CD4-positive, alpha-beta memory T cell (primary cell): ENCODE results near the gene COPS9. TPM values are rescaled to one million over a fixed set of nuclear protein-coding genes. Genes with fewer than 3 reads are reported as not detected.

ENCODE experiments used
- CTCF ChIA-PET: fragments of 350-600 bp; sonication (Branson Sonifier 250); formaldehyde crosslinking; loops from one replicate; lab custom pipeline; 2021; ENCODE audit warnings: inconsistent platforms; ENCODE audit not compliant: partially characterized antibody; lab: Charles Lee
- POLR2A ChIA-PET: fragments of 350-600 bp; sonication (Branson Sonifier 250); formaldehyde crosslinking; loops from one replicate; lab custom pipeline; 2021; ENCODE audit not compliant: partially characterized antibody; lab: Charles Lee
- DNase-seq, 5 donors: peaks; one replicate each; pipeline versions ENCODE4 v3.0.0 to v3.0.0-alpha.2; 2020 to 2022; ENCODE audit warnings: mixed read lengths in 1 of 5
- H3K27ac ChIP-seq: one replicate; pipeline ENCODE4 v1.7.0; 2013; ENCODE audit warnings: low read depth, low read length
- H3K27me3 ChIP-seq: 2 replicates; pipeline ENCODE4 v1.7.0; 2013; ENCODE audit warnings: mild to moderate bottlenecking, low read length, moderate library complexity; ENCODE audit not compliant: insufficient read depth
- H3K36me3 ChIP-seq: 2 replicates; pipeline ENCODE4 v1.7.0; 2013; ENCODE audit warnings: mild to moderate bottlenecking, low read length, moderate library complexity; ENCODE audit not compliant: insufficient read depth
- H3K4me1 ChIP-seq: 2 replicates; pipeline ENCODE4 v1.7.0; 2013; ENCODE audit warnings: mild to moderate bottlenecking, low read length, moderate library complexity; ENCODE audit not compliant: insufficient read depth
- H3K4me3 ChIP-seq, 2 donors: one replicate each; pipeline ENCODE4 v1.7.0; 2013; ENCODE audit warnings: low read length in 2 of 2, mild to moderate bottlenecking in 1 of 2
- H3K9me3 ChIP-seq, 2 donors: one replicate each; pipeline ENCODE4 v1.7.0; 2013; ENCODE audit warnings: low read length in 2 of 2, control low read depth in 1 of 2; ENCODE audit not compliant: control insufficient read depth in 1 of 2
- H3K27ac Mint-ChIP-seq, 7 donors: one replicate each; pipeline ENCODE4 v1.8.0; 2020 to 2021; ENCODE audit warnings: mixed read lengths in 7 of 7, mild to moderate bottlenecking in 6 of 7, inconsistent platforms in 3 of 7, moderate library complexity in 3 of 7
- H3K27me3 Mint-ChIP-seq, 2 donors: one replicate each; pipeline ENCODE4 v1.8.0; 2020 to 2021; ENCODE audit warnings: mixed read lengths in 2 of 2
- H3K36me3 Mint-ChIP-seq, 2 donors: one replicate each; pipeline ENCODE4 v1.8.0; 2020 to 2021; ENCODE audit warnings: mixed read lengths in 2 of 2, inconsistent platforms in 1 of 2, mild to moderate bottlenecking in 1 of 2
- H3K4me1 Mint-ChIP-seq, 4 donors: one replicate each; pipeline ENCODE4 v1.8.0; 2020 to 2021; ENCODE audit warnings: mixed read lengths in 4 of 4, mild to moderate bottlenecking in 1 of 4
- H3K4me3 Mint-ChIP-seq, 8 donors: one replicate each; pipeline ENCODE4 v1.8.0; 2020 to 2021; ENCODE audit warnings: mixed read lengths in 8 of 8, mild to moderate bottlenecking in 7 of 8, moderate library complexity in 6 of 8, inconsistent platforms in 3 of 8
- H3K9me3 Mint-ChIP-seq, 8 donors: one replicate each; pipeline ENCODE4 v1.8.0; 2020 to 2021; ENCODE audit warnings: mixed read lengths in 8 of 8, mild to moderate bottlenecking in 5 of 8, inconsistent platforms in 3 of 8, moderate library complexity in 1 of 8
- intact Hi-C: fragments of 100-400 bp; cut with micrococcal nuclease; formaldehyde crosslinking; loops from one replicate; pipeline ENCODE4 v1.15.1; 2023
- polyA plus RNA-seq, 2 donors: library from polyadenylated mRNA; unstranded; fragments of 300-500 nt; fragmentation: Illumina TruSeq; gene quantifications; one replicate each; pipeline ENCODE4 v1.2.3, GENCODE V29; 2021
- total RNA-seq, 2 experiments: library from RNA; stranded (reverse); gene quantifications; one replicate each; pipeline ENCODE4 v1.2.3, GENCODE V29; 2021

COPS9 gene
- total and polyA plus RNA-seq, 4 experiments from 2014 or later, result 82.2 to 335 (median 195) TPM

GRCh38 chr2:240146627-240147278, 10.6 kb upstream of the COPS9 start:
- peaks cover 0 to 8% (median 2%) of the 10 kb centered on the region in 4 donors for H3K4me1 Mint-ChIP-seq
- H3K27me3 ChIP-seq, result peaks cover 4% of the 10 kb centered on the region

GRCh38 chr2:240146141-240146561, 10.0 kb upstream of the COPS9 start:
- ChIA-PET POLR2A (no interaction called here), CTCF (interaction anchor here (1.1 to 8.8 kb wide), 3 partner anchors 80 to 121 kb away, joined by 3 to 149 read pairs (median 6); no protein-coding TSS in a partner anchor)
- no peak for DNase-seq
- Histone ChIP-seq H3K27ac (no peak overlapping the region), H3K36me3 (no peaks in the 10 kb centered on the region), H3K4me1 (no peaks in the 10 kb centered on the region), H3K27me3 (peaks cover 4% of the 10 kb centered on the region), H3K4me3 (no peak overlapping the region), H3K9me3 (no peaks in the 10 kb centered on the region)
- no peaks in the 10 kb centered on the region for H3K36me3 Mint-ChIP-seq
- H3K27ac Mint-ChIP-seq, result no peak overlapping the region
- no peak overlapping the region for H3K4me3 Mint-ChIP-seq
- H3K27me3 Mint-ChIP-seq, result peaks cover 2 to 11% of the 10 kb centered on the region in 2 donors
- intact Hi-C loops, result no loop called here
- H3K9me3 Mint-ChIP-seq, result peaks cover 0 to 1% (median 0%) of the 10 kb centered on the region in 8 donors
- H3K4me1 Mint-ChIP-seq, result peaks cover 0 to 8% (median 2%) of the 10 kb centered on the region in 4 donors

More at GRCh38 chr2:240146627-240147278, 10.6 kb upstream of the COPS9 start:
- intact Hi-C loops, result no loop called here
- H3K4me1 ChIP-seq, result no peaks in the 10 kb centered on the region
- H3K36me3 ChIP-seq, result no peaks in the 10 kb centered on the region
- H3K27me3 Mint-ChIP-seq, result peaks cover 2 to 14% of the 10 kb centered on the region in 2 donors
- no peak overlapping the region for H3K27ac ChIP-seq
- H3K27ac Mint-ChIP-seq, result peak overlapping the region in 1 of 7 donors; percentile 80
- POLR2A ChIA-PET, result no interaction called here
- H3K4me3 ChIP-seq, result no peak overlapping the region
- H3K9me3 Mint-ChIP-seq, result peaks cover 0 to 1% (median 0%) of the 10 kb centered on the region in 8 donors
- no peak for DNase-seq
- H3K36me3 Mint-ChIP-seq, result no peaks in the 10 kb centered on the region
- CTCF ChIA-PET, result interaction anchor here (1.1 to 8.8 kb wide), 2 partner anchors 87 to 121 kb away, joined by 3 to 149 read pairs; no protein-coding TSS in a partner anchor
- no peak overlapping the region for H3K4me3 Mint-ChIP-seq
- no peaks in the 10 kb centered on the region for H3K9me3 ChIP-seq

DNA sequence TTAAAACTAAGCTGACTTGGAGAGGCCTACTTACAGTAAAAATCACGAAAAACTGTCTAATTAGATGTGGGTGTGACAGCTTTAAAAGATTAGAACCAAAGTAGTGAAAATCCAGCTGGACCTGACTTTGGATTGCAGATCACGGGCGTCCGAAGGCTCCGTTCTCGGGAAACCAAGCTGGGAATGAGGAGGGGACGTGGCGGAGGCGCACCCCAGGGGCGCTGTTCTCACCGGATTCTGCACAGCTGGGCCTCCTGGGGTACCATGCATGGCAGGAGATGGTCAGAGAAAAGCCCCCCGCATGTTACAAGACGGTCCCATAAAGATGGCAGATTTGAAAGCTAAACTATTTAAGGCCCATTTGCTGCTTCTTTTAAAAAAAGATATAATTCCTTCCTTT, 9.4 kb upstream of the COPS9 start:
- no peaks in the 10 kb centered on the region for H3K36me3 Mint-ChIP-seq
- H3K9me3 ChIP-seq, result no peaks in the 10 kb centered on the region
- no peaks in the 10 kb centered on the region for H3K4me1 ChIP-seq
- intact Hi-C loops, result no loop called here
- peaks cover 4% of the 10 kb centered on the region for H3K27me3 ChIP-seq
- H3K9me3 Mint-ChIP-seq, result peaks cover 0 to 1% (median 0%) of the 10 kb centered on the region in 8 donors
- no peak overlapping the region for H3K4me3 ChIP-seq
- CTCF ChIA-PET, result interaction anchor here (0.7 to 8.8 kb wide), 6 partner anchors 11 to 1112 kb away, joined by 3 to 149 read pairs (median 5); no protein-coding TSS in a partner anchor
- H3K27ac ChIP-seq, result no peak overlapping the region
- DNase-seq, result no peak
- peaks cover 0 to 8% (median 2%) of the 10 kb centered on the region in 4 donors for H3K4me1 Mint-ChIP-seq
- no peaks in the 10 kb centered on the region for H3K36me3 ChIP-seq
- no peak overlapping the region for H3K27ac Mint-ChIP-seq
- H3K27me3 Mint-ChIP-seq, result peaks cover 2 to 11% of the 10 kb centered on the region in 2 donors
- no peak overlapping the region for H3K4me3 Mint-ChIP-seq
- POLR2A ChIA-PET, result no interaction called here

DNA sequence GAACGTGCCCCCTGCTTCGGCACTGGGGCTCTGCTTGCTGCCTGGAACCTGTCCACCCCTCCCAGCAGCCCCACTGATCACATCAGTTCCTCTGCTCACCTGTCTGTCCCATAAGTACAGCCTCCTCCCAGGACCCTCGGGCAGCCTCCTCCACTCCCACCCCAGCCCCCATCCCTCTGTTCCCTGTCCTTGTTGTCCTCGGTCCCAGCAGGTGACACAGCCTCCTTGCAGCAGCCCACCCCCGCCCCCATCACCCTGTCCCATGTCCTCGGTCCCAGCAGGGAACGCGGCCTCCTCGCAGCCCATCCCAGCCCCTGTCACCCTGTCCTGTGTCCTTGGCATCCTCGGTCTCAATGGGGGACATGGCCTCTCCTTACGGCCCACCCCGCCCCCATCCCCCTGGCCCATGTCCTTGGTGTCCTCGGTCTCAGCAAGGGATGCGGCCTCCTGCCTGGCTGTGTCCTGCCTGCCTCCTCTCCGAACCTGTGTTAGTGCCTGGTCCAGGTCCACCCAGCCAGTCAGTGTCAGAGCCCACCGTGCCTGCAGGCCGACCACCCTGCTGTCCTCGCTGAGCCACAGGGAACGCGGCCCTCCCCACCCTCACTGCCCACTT, 8.7 kb upstream of the COPS9 start:
- H3K36me3 ChIP-seq, result no peaks in the 10 kb centered on the region
- peaks cover 0 to 8% of the 10 kb centered on the region in 2 donors for H3K27me3 Mint-ChIP-seq
- H3K27ac Mint-ChIP-seq, result no peak overlapping the region
- peaks cover 0 to 1% (median 0%) of the 10 kb centered on the region in 8 donors for H3K9me3 Mint-ChIP-seq
- H3K27me3 ChIP-seq, result peaks cover 4% of the 10 kb centered on the region
- H3K36me3 Mint-ChIP-seq, result no peaks in the 10 kb centered on the region
- ChIA-PET CTCF (interaction anchor here (0.7 to 8.8 kb wide), 12 partner anchors 10 to 1111 kb away, joined by 3 to 149 read pairs (median 5); no protein-coding TSS in a partner anchor), POLR2A (interaction anchor here (1.2 kb wide), 1 partner anchor 210 kb away, joined by 3 read pairs; no protein-coding TSS in a partner anchor)
- intact Hi-C loops, result loop anchor here (5.0 kb wide), 3 partner anchors 212 to 1422 kb away; no protein-coding TSS in a partner anchor
- DNase-seq, result no peak
- H3K4me1 Mint-ChIP-seq, result peaks cover 0 to 8% (median under 1%) of the 10 kb centered on the region in 4 donors
- no peaks in the 10 kb centered on the region for H3K9me3 ChIP-seq
- no peak overlapping the region for H3K4me3 ChIP-seq
- H3K27ac ChIP-seq, result no peak overlapping the region
- H3K4me3 Mint-ChIP-seq, result no peak overlapping the region
- no peaks in the 10 kb centered on the region for H3K4me1 ChIP-seq

DNA sequence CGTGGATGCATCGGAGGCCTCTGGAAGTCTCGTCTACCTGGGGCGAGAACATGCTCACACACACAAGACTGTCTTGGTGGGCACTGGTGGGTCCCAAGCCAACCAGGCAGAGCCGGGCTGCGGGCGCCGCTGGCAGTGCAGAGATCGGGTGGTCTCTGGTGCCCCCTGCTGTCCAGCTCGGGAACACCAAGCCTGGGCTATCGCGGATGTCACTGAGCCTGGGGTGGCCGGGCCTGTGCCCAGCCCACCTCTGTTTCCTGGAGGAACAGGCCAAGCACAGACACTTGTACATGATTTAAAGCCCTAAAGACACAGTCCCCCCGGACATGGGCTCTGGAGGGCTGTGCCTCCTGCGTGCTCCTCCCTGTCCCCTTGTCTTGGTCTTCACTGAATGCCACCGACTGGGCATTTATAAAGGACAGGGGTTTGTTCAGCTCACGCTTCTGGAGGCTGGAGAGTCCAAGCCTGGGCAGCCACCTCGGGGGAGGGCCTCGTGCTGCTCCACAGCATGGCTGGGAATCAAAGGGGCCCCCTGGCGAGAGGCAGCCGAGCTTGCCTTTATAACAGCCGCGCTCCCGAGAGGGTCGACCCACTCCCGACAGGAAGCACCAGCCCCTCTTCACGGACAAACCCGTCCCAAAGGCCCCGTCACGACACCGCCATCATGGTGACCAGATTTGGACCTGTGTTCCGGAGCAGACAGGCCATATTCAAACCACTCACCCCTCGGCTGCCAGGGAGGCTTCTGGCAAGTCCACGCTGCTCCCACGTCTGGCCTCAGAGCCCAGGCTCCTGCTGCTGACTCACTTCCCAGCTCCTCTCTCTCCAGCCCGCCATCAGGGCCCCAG, 7.9 kb upstream of the COPS9 start:
- peak overlapping the region in 1 of 8 donors; percentile 17 for H3K4me3 Mint-ChIP-seq
- H3K27ac Mint-ChIP-seq, result no peak overlapping the region
- Histone ChIP-seq H3K4me1 (no peaks in the 10 kb centered on the region), H3K4me3 (no peak overlapping the region), H3K27me3 (no peaks in the 10 kb centered on the region), H3K36me3 (no peaks in the 10 kb centered on the region), H3K9me3 (no peaks in the 10 kb centered on the region), H3K27ac (no peak overlapping the region)
- ChIA-PET CTCF (interaction anchor here (0.9 to 8.8 kb wide), 15 partner anchors 9 to 1110 kb away, joined by 3 to 149 read pairs (median 4); no protein-coding TSS in a partner anchor), POLR2A (interaction anchor here (1.0 to 1.3 kb wide), 3 partner anchors 10 to 209 kb away, joined by 3 to 4 read pairs (median 3); no protein-coding TSS in a partner anchor)
- peaks cover 0 to 8% of the 10 kb centered on the region in 2 donors for H3K27me3 Mint-ChIP-seq
- peak; percentile 70 to 79 (median 74) for DNase-seq
- H3K9me3 Mint-ChIP-seq, result peaks cover 0 to 1% (median 0%) of the 10 kb centered on the region in 8 donors
- no peaks in the 10 kb centered on the region for H3K36me3 Mint-ChIP-seq
- intact Hi-C loops, result loop anchor here (5.0 kb wide), 3 partner anchors 212 to 1422 kb away; no protein-coding TSS in a partner anchor
- peaks cover 0 to 8% (median under 1%) of the 10 kb centered on the region in 4 donors for H3K4me1 Mint-ChIP-seq

DNA sequence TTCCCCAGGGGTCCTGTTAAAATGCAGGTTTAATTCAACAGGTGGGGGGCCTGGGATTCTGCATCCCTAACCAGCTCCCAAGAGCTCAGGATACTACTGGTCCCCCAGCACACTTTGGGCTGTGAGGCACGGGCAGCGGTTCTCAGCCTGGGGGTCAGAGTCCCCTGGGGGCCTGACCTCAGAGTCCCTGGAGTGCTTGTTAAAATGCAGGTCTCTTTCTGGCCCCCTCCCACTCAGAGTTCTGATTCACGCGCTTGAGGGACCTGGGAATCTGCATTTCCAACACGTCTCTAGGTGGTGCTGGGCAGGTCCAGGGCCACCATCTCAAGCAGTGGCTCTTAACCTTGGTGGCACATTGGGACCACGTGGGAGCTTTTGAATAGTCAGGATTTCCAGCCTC, 7.2 kb upstream of the COPS9 start:
- intact Hi-C loops, result loop anchor here (5.0 kb wide), 3 partner anchors 211 to 1421 kb away; no protein-coding TSS in a partner anchor
- POLR2A ChIA-PET, result interaction anchor here (1.0 to 1.3 kb wide), 3 partner anchors 9 to 208 kb away, joined by 3 to 4 read pairs (median 3); no protein-coding TSS in a partner anchor
- peaks cover 0 to 8% (median under 1%) of the 10 kb centered on the region in 4 donors for H3K4me1 Mint-ChIP-seq

More for the DNA sequence above, 7.2 kb upstream of the COPS9 start:
- H3K36me3 ChIP-seq, result no peaks in the 10 kb centered on the region
- Mint-ChIP-seq H3K27ac (no peak overlapping the region), H3K4me3 (no peak overlapping the region), H3K9me3 (peaks cover 0 to 1% (median 0%) of the 10 kb centered on the region in 8 donors), H3K36me3 (no peaks in the 10 kb centered on the region), H3K27me3 (peaks cover 0 to 8% of the 10 kb centered on the region in 2 donors)
- H3K27me3 ChIP-seq, result no peaks in the 10 kb centered on the region
- no peak for DNase-seq
- H3K9me3 ChIP-seq, result no peaks in the 10 kb centered on the region
- H3K4me1 ChIP-seq, result no peaks in the 10 kb centered on the region
- H3K27ac ChIP-seq, result no peak overlapping the region
- CTCF ChIA-PET, result interaction anchor here (0.9 to 8.8 kb wide), 15 partner anchors 8 to 1110 kb away, joined by 3 to 149 read pairs (median 4); no protein-coding TSS in a partner anchor
- H3K4me3 ChIP-seq, result no peak overlapping the region
